Measurements from ENCODE around the gene CRYBA1.

Gene CRYBA1

DNA sequence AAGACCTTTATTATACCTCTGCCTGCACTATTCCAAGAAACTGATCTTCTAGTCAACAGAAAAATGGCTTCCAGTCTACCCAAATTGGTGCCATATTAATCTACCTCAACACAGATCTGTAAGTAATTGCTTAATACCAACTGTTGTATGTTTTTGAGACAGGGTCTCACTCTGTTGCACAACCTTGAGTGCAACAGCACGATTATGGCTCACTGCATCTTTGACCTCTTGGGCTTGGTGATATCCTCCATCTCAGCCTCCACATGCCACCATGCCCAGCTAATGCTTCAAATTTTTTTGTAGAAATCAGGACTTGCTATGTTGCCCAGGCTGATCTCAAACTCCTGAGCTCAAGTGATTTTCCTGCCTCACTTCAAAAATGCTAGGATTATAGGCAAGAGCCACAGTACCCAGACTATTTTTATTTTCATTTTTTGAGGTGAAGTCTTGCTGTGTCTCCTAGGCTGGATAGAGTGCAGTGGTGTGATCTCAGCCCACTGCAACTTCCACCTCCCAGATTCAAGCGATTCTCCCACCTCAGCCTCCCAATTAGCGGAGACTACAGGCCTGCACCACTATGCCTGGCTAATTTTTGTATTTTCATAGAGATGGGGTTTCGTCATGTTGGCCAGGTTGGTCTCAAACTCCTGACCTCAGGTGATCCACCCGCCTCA, 32.9 kb downstream of the CRYBA1 start:
- DNase-seq (ENCODE audit: low read depth) = no peak
- TF ChIP-seq, protein P1, sequence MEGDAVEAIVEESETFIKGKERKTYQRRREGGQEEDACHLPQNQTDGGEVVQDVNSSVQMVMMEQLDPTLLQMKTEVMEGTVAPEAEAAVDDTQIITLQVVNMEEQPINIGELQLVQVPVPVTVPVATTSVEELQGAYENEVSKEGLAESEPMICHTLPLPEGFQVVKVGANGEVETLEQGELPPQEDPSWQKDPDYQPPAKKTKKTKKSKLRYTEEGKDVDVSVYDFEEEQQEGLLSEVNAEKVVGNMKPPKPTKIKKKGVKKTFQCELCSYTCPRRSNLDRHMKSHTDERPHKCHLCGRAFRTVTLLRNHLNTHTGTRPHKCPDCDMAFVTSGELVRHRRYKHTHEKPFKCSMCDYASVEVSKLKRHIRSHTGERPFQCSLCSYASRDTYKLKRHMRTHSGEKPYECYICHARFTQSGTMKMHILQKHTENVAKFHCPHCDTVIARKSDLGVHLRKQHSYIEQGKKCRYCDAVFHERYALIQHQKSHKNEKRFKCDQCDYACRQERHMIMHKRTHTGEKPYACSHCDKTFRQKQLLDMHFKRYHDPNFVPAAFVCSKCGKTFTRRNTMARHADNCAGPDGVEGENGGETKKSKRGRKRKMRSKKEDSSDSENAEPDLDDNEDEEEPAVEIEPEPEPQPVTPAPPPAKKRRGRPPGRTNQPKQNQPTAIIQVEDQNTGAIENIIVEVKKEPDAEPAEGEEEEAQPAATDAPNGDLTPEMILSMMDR (IDR thresholded peaks at IDR 0.05; ENCODE audit: low read depth, low read length, missing control alignments) = no peak

DNA sequence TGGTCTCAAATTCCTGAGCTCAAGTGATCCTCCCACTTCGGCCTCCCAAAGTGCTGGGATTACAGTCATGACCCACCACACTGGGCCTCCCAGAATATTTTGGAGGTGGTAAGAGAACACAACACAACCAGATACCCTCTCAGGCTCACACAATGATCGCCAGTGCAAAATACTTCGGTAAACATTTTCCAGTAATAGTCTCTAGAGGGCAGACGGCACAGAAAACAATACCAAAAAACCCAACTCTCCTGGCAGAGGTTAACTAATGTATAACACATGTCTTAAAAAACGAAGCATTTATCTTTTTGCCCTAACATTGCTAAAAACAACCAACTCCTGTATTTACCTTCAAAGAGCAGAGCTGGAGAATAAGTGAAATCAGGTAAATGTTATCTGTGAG, 36.8 kb downstream of the CRYBA1 start:
- TF ChIP-seq, protein P1 (IDR thresholded peaks at IDR 0.05; ENCODE audit: low read depth, low read length, missing control alignments) = peak; percentile 18
- no peak overlapping the region for H3K4me3 ChIP-seq (ENCODE audit: low read depth, low read length)
- no peak for DNase-seq (ENCODE audit: low read depth)

More for the DNA sequence above, 32.9 kb downstream of the CRYBA1 start:
- no peak overlapping the region for H3K4me3 ChIP-seq (ENCODE audit: low read depth, low read length)

DNA sequence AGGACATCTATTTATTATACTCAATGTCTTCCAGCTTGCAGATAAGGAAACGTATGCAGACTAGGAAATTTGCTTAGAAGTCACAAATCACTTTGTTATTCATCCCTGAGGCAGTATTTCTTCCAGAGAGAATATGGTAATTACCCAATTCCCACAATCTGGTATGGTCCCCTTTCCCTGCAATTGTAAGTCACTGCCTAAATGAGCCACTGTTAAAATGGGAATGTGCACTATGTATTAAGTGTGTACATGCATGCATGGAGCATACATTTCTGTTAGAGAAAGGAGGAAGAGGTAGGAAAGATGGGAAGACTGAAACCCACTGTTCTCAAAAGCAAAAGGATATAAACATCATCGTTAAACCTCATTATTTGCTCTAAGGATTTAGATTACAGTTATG, 37.3 kb downstream of the CRYBA1 start:
- no peak for DNase-seq (ENCODE audit: low read depth)
- TF ChIP-seq, protein P1 (IDR thresholded peaks at IDR 0.05; ENCODE audit: low read depth, low read length, missing control alignments) = no peak
- no peak overlapping the region for H3K4me3 ChIP-seq (ENCODE audit: low read depth, low read length)

DNA sequence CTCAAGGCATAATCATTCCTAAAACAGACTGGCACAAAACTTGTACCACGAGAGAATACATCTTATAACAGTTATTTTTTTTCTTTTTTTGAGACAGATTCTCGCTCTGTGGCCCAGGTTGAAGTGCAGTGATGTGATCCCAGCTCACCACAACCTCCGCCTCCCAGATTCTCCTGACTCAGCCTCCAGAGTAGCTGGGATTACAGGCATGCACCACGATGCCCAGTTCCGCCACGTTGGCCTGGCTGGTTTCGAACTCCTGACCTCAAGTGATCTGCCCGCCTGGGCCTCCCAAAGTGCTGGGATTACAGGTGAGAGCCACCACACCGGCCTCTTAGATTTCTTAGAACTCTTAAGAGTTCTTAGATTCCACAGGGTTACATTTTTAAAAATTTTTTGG, 43.2 kb downstream of the CRYBA1 start:
- no peak overlapping the region for H3K4me3 ChIP-seq (ENCODE audit: low read depth, low read length)
- TF ChIP-seq, protein P1 (IDR thresholded peaks at IDR 0.05; ENCODE audit: low read depth, low read length, missing control alignments) = no peak
- no peak for DNase-seq (ENCODE audit: low read depth)

DNA sequence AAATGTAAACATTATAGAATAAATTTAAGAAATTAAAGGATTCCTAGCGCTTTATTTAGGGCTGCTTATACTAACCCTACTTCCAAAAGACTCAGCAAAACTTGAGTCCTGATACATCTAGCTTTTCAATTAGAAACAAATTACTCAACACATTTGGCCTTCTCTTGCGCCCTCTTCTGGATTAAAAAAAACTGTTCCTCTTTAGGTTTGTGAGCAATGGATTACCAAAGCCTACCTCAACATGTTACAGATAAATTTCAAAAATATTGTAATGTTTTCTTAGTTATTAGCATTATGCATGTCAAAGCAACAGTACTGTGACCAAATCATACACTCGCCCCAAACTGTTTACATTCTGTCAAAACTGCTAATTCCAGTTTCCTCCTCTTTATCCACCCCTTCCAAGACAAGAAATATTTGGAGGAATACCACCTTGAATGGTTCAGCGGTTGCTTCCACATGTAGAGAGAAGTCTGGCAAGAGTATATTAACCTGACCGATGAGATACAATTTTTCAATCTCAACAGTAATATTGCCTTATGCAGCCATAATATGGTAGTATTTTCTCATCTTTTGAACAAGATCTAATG, 44.6 kb downstream of the CRYBA1 start:
- DNase-seq (ENCODE audit: low read depth) = no peak
- peak overlapping the region; percentile 77 for H3K4me3 ChIP-seq (ENCODE audit: low read depth, low read length)
- TF ChIP-seq, protein P1 (IDR thresholded peaks at IDR 0.05; ENCODE audit: low read depth, low read length, missing control alignments) = peak; percentile 59

DNA sequence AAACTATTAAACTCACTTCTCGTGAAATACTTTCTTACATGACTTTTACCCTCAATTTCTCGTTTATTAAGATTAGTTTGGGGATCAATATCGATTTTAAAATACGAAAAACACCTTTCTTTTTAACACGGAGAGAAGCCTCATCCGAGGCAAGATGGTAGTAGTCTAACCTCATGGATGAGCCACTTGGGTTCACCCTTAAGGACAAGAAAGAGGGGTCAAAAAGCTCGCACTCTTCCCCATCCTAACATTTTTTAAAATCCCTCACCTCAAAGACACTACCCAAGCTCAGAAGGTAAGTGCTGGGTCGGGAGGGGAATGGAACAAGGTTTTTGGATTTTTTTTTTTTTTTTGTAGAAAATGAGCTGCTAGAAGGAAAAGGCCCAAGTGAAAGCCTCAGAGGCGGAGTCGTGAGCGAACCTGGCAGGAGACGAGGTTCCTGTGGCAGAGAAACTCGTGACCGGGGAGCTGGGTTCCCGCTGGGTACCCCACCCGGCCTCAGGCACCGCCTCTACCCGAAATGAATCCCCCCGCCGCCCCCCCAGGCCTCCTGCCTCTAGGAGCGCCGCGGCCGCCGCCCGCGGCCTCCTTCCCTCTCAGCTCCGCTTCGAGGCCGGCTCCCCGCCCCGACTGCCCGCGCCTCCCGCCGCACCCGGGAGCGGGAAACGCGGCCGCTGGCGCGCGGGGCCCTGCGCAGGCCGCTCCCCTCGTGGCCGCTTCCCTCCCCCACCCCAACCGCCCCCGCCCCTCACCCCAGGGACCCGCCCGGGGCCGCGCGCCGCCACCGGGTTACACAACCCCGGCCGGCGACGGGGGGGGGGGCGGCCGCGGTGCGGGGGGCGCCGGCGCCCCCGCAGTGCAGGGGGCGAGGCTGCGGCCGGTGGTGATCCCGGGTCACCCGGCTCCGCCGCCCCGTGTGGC, 45.7 kb downstream of the CRYBA1 start:
- TF ChIP-seq, protein P1 (IDR thresholded peaks at IDR 0.05; ENCODE audit: low read depth, low read length, missing control alignments) = no peak
- DNase-seq (ENCODE audit: low read depth) = no peak
- peak overlapping the region; percentile 77 for H3K4me3 ChIP-seq (ENCODE audit: low read depth, low read length)
